Upper lobe of left lung (tissue), 4 donors: ENCODE measurements around the gene GPR17.

Experiments used
- CTCF ChIP-seq, 6 experiments: fragments of 450-650 bp in 4 of 6; fragments of 200-600 bp in 2 of 6; sonication (generic) in 2 of 6; IDR thresholded peaks; one replicate each; pipeline ENCODE4 v1.5.1; 2016 to 2019; ENCODE audit warnings: antibody characterized with exemption in 6 of 6
- EP300 ChIP-seq, 4 donors: sonication (generic); formaldehyde crosslinking; IDR thresholded peaks; one replicate each; pipeline ENCODE4 v1.5.1; 2017; ENCODE audit warnings: antibody characterized with exemption in 4 of 4, control low read depth in 2 of 4
- POLR2A ChIP-seq, 4 donors: fragments of 450-650 bp; IDR thresholded peaks; one replicate each; pipeline ENCODE4 v1.5.1; 2016 to 2017; ENCODE audit warnings: antibody characterized with exemption in 4 of 4, mild to moderate bottlenecking in 2 of 4
- POLR2AphosphoS5 ChIP-seq, 2 donors: sonication (generic); formaldehyde crosslinking; IDR thresholded peaks; one replicate each; pipeline ENCODE4 v1.5.1; 2017; ENCODE audit warnings: antibody characterized with exemption in 2 of 2

- TF ChIP-seq EP300 (IDR thresholded peaks at IDR 0.05): no peak
- peak in 1 of 6 experiments; percentile 6 for TF ChIP-seq CTCF (IDR thresholded peaks at IDR 0.05)
- TF ChIP-seq POLR2A (IDR thresholded peaks at IDR 0.05): no peak
- TF ChIP-seq POLR2AphosphoS5 (IDR thresholded peaks at IDR 0.05): no peak
Observed at GRCh38 chr2:127628767-127629614, 17.0 kb upstream of the GPR17 start.
